NCI-H510A treated with DMSO at 0.1 percent for 48 hours (cell line): ENCODE results near the gene ILDR2.

Experiments
- DNase-seq: peaks from one replicate; lab custom pipeline; 2025; lab: John Stamatoyannopoulos, UW

ILDR2 gene

GRCh38 chr1:166971252-166971651 is 4.1 kb downstream of the ILDR2 start:
- no peak for DNase-seq

GRCh38 chr1:166969074-166969677 is 6.2 kb downstream of the ILDR2 start:
- no peak for DNase-seq

- DNase-seq = no peak
Observed at GRCh38 chr1:166960858-166961474, 14.4 kb downstream of the ILDR2 start.

- no peak for DNase-seq
Observed at GRCh38 chr1:166956872-166957271, 18.5 kb downstream of the ILDR2 start.

GRCh38 chr1:166956057-166956850 is 19.1 kb downstream of the ILDR2 start:
- DNase-seq = no peak

GRCh38 chr1:166953491-166953890 is 21.8 kb downstream of the ILDR2 start:
- no peak for DNase-seq

- DNase-seq = no peak
Observed at GRCh38 chr1:166952002-166952746, 23.2 kb downstream of the ILDR2 start.

GRCh38 chr1:166951050-166951449 is 24.3 kb downstream of the ILDR2 start:
- DNase-seq = no peak

GRCh38 chr1:166950156-166950555 is 25.2 kb downstream of the ILDR2 start:
- no peak for DNase-seq

- no peak for DNase-seq
Observed at GRCh38 chr1:166948856-166949350, 26.4 kb downstream of the ILDR2 start.

GRCh38 chr1:166947398-166948043 is 27.8 kb downstream of the ILDR2 start:
- DNase-seq = peak; percentile 12

- no peak for DNase-seq
Observed at GRCh38 chr1:166944186-166944967, 31.0 kb downstream of the ILDR2 start.

GRCh38 chr1:166939741-166940375 is 35.5 kb downstream of the ILDR2 start:
- DNase-seq = no peak

- no peak for DNase-seq
Observed at GRCh38 chr1:166937962-166938361, 37.4 kb downstream of the ILDR2 start.

GRCh38 chr1:166937329-166937728 is 38.0 kb downstream of the ILDR2 start:
- DNase-seq = no peak

- no peak for DNase-seq
Observed at GRCh38 chr1:166933633-166934032, 41.7 kb downstream of the ILDR2 start.

- no peak for DNase-seq
Observed at GRCh38 chr1:166933140-166933539, 42.2 kb downstream of the ILDR2 start.

GRCh38 chr1:166929911-166930310 is 45.4 kb downstream of the ILDR2 start:
- no peak for DNase-seq

GRCh38 chr1:166927701-166928100 is 47.6 kb downstream of the ILDR2 start:
- DNase-seq = no peak

GRCh38 chr1:166925810-166926478 is 49.4 kb downstream of the ILDR2 start:
- no peak for DNase-seq
